ENCODE results near the gene KIF21B.
"Not testable (repeated sequence)": the region's sequence is repeated elsewhere in the genome, so short reads cannot be mapped to it uniquely, and the experiment has no call there.

The KIF21B gene

DNA sequence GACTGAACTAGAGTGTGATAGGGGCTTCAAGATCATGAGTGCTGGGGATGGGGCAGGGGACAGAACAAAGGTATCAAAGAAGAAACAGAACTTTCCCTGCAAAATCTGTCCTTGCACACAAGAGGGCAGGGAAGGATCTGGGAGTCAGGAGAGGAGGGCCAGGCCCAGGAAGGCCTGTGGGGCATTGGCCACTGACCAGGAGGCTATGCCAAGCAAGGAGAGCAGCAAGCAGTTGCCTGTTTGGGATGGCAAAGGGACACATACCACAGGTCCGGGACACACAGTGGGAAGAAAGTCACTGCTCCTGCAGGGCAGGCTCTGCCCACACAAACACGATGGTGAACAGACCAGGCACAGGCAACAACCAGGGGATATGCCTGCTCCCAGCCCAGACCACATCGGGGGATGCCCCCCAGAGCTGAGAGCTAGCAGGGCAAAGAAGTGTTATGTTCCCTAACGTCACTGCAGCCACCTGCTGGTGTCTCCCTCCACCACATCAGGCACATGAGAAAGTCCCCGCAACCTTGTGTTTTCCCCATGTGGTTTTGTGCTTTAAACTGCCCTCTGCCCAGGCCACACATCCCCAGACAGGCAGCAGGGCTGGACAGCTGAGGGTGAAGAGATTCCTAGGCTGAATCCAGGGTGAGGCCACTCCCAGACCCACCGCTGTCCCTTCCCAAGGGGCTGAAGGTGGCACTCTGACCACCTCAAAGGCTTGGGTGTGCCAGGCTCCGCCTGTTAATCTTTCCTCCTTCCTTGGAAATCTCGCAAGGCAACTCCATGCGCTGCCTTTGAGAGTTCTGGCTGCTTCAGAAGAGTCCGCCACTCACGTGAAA, 53.6 kb downstream of the KIF21B start:
- no peak for DNase-seq

DNA sequence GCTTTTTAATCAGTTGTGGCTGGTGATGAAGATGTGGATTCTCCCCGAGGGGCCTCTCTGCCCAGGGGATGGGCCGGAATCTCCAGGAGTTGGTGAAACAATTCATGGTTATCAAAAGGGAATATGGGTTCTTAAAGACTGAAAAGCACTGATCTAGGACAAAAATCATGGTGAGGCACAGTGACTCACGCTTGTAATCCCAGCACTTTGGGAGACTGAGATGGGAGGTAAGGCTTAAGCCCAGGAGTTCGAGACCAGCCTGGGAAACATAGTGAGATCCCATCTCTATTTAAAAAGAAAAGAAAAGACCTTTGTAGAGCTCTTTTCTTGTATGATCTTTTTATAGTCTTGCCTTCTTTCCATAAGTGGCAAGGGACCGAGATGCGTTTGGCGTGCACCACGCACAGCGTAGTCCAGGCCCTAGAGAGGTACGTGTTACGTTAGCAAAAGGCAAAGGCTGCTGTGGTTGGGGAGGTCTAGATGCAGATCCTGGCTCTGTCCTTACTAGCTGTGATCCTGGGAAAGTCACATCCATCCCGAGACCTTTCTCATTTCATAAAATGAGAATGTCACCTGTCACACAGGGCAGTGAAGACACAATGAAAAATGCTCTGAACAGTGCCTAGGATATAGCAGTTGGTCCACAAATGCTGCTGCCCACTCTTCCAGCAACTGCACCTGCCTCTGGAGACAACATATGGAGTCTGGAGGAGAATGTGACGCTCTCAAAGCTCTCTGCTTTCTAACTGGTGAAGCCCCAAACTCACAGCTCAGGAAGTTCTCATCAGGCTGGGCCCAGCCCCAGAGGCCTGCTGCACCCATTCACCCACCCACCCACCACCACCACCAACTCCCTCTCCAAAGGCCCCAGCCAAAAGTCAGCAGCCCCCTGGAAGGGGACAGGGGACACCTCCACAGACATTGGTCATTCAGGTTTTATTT, 54.8 kb downstream of the KIF21B start:
- no peak for DNase-seq

DNA sequence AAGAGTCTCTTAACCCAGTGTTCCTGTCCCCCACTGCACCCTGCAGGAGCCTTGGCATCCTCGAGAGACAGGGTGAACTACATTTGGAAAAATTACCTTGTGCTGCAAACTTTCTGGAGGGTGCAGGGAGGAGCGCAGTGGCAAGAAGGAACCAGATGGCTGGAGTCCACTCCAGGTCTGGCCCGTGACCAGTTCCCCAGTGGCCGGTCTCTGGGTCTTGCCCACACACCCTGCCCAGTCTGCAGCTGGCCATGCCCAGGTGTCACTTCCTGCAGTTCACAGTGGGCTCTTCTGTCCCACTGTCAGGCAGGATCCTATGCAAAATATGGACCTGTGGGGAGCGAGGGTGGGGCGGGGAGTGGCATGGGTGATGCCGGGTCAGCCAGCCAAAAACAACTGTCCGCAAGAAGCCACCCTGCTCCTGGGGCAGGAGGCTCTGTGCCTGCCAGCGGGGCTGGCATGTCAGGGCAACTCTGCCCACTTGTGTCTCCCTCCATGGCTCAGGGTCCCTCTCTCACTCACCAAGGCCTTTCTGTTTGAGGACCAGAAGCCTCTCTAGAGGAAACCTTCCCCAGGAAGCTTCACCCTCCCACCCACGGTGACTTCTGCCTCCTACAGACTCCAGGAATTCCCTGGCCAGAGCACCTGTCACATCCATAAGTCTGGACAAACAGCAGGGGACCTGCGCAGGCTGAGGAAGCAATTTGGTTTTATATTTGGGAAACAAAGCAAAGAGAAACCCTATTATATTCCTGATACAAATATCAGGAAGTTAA, 55.6 kb downstream of the KIF21B start:
- no peak for DNase-seq

DNA sequence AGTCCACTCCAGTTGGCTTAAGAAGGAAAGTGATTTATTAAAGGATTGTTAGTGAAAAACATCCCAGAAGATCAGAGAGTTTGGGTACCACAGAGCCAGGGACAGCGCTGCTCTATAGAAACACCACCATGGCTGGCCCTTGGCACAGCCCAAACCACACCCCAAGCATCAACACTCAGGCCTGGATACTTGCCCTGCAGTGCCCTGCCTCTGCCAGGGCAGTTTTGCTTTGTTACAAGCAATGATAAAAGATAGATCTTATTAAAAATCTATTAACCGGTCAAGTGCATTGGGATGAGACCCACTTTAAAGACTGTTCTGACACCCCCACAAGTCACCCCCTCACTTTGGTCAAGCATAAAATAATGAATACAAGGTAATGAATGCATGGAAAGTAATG, 56.6 kb downstream of the KIF21B start:
- no peak for DNase-seq

DNA sequence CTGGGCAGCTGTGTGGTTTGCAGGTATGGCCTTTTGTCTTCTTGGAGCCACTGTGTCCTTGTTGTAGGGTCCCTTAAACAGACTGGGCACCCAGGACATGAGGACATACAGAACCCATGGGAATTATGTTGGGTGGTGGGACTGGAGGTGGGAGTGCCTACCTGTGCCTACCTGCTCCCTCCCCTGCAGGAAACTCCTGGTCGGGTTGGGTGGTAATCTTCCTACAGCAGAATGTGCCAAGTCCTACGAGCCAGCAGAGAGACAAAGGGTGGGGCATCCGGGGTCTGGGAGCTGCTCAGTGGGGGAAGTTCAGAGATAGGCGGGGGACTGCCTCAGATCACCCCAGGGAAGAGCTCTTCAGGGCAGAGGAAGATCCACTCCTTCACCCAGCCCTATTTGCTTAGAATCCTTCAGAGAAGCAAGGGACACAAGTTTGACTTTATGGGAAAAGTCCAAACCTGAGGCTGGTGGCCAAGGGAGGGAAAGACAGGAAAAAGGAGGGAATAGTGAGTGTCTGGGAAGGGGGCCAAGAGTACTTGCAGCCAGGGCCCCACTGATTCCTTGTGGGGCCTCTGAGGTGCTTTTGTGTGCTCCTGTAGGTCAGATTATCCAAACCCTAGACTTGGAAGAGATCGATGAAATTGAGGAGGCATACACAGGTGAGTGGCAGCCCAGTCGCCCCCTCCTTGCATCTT, 58.3 kb downstream of the KIF21B start:
- DNase-seq: no peak

DNA sequence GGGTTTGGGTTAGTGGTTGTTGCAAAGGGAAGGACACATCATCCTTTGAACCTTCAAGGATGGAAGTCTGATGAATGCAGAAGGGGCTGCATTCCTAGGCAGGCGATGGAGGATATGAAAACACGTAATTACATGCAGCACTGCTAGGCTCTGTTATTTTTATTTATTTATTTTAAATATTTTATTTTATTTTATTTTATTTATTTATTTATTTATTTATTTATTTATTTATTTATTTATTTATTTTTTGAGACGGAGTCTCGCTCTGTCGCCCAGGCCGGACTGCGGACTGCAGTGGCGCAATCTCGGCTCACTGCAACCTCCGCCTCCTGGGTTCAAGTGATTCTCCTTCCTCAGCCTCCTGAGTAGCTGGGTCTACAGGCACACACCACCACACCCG, 59.6 kb downstream of the KIF21B start:
- DNase-seq: not testable (repeated sequence)

DNA sequence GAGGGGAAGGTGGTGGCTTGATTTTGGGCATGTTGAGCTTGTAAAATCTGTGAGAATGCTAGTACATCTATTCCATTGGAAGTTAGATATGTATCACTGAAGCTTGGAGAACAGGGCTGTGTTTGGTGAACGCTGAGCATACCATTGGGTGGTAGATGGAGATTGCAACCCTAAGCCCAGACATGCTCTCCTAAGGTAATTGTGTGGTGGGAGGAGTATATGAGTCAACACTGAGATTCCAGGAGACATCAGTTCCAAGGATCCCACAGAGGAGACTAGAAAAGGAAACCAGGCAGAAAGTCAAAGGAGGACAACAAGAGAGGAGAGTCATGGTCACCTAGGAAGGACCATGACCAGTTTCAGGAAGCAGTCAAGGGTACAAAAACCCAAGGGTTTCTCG, 60.4 kb downstream of the KIF21B start:
- no peak for DNase-seq

DNA sequence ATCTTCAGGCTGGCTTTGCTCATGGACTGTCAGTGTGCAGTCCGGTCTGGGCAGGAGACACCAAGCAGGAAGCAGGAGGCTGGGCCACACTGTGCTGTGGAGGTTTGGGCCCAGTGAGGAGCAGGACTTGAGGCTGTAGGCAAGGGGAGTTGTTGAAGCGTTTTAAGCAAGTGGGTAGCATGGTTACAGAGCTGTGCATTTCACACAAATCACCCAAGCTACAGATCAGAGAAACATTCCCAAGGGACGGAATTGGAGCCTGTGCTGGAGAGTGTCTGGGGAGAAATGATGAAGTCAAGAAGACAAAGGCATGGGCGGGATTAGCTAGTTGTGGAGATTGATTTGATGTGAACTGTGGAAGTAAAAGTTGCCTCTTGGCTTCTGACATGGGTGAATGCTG, 60.9 kb downstream of the KIF21B start:
- DNase-seq: no peak

DNA sequence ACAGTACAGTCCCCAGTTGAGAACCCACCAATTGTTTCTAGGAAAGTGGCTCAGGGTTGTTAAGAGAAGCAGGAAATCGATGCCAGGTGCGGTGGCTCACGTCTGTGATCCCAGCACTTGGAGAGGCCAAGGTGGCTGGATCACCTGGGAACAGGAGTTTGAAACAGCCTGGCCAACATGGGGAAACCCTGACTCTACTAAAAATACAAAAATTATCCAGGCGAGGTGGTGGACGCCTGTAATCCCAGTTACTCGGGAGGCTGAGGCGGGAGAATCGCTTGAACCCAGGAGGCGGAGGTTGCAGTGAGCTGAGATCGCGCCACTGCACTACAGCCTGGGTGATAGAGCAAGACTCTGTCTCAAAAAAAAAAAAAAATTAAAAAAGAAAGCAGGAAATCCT, 61.4 kb downstream of the KIF21B start:
- not testable (repeated sequence) for DNase-seq

DNA sequence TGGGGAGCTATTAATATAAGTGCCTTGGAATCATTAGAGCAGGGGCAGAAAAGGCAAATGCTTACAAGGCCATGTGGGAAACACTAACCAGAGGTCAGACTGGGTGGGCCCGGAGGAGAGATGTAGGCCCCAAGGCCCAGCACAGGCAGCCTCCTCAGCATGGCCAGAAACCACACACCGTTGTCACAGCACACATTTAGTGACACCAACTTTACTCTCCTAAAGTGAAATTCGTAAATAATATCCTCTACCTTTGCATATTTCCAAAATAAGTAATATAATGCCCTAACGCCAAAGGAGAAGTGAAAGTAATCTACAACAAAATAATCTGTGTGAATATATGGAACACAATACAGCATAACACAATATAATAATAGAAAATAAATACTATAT, 62.6 kb downstream of the KIF21B start:
- DNase-seq: no peak

DNA sequence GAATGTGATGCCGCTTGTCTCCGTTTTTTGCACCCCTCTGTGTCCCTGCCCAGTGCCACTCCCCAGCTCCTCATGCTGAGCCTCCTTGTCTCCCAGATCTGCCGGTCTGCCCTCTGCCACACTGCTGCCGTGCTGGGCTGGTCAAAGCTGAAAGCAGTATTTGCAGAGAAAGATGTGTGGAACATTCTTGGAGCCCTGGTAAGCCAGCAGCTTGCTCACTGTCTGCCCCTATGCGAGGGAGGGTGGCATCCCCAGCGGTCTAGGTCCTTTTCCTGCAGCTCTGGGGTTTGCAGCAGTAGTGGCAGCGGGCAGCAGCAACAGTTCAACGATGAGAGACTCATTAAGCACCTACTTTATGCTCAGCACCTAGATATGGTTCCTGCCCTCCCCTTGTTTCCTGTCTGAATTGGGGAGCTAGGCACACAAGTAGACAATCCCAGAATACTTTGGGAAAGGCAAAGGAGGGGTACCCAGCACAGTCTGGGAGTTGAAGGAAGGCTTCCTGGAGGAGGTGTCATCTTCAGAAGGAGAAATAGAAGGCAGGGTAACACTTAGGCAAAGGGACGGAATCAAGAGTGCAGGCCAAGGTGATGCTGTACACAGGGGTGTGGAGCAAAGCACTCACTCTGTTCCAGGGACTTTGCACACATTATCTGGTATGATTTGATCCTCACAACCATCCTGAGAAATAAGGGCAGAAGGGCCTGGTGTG, 63.1 kb downstream of the KIF21B start:
- no peak for DNase-seq

DNA sequence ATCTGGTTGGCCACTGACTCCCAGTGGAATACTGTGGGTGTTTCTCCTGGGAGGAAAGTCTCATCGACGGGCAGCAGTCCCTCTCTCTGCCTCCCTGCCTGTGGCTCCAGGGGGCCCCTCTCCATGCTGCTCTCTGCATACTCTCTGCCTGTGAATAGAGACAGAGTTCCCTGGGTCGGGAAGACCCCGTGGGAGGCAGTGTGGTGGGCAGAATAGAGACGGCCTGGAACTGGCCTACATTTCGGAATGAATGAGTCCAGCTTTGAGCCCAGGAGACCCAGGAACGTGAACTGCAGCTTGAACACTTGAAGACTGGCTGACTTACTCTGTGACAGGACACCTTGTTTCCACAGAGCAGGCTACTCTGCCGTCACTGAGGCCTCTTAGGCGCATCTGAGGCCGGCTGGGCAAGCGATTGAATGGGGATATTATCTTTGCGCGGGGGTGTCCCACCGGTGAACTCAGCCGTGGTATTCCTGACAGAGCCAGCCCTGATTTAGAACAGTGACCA, 64.0 kb downstream of the KIF21B start:
- no peak for DNase-seq

DNA sequence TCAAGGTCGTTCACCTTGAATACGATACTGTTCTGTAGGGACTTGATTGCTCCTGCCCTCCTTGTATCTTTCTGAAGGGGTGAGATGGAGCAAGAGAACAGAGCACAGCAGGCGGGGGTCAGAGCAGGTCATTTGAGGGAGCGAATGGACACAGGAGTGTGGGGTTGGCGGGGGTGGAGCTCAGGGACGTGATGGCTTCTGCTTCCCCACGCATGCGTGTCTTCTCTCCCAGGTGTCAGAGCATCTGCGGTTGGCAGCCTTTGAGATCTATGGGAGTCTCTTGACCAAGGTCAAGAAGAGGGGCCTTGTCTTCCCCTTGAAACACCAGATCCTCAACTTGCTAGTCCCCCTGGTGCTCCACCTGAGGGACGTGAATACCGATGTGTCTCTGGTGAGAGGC, 64.9 kb downstream of the KIF21B start:
- DNase-seq: no peak

DNA sequence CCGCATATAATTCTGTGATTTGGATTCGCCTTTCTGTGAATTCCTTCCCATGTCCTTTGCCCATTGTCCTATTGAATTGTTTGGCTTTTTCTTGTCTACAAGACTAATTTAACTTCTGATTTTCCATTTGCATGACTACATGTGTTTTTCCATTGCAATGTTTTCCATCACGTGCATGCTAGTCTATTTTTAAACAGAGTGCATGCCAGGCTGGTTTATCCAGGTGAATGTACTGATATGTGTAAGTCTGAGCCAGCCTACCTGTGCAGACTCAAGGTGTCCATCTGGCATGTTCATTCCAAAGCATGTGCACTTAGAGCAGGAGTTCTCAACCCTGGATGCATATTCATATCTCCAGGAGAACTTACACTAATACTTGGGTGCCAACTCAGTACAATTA, 69.1 kb downstream of the KIF21B start:
- DNase-seq: no peak

DNA sequence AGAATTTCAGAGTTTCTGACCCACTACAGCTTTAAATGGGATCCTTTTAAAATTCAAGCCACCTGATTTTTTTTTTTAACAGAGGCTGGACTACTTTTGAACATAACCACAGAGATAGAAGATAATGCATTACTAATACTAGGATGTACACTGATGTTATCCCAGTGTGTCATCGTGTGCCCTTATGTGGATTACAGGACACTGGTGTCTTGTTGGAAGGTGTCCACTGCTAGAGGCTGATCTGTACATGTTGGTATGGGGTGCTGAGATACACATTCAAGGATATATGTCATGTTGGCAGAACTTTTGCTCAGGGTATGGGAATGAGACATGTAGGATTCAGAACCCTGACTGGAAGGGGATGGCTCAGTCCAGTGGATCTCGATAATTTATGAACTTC, 72.5 kb downstream of the KIF21B start:
- DNase-seq: no peak

DNA sequence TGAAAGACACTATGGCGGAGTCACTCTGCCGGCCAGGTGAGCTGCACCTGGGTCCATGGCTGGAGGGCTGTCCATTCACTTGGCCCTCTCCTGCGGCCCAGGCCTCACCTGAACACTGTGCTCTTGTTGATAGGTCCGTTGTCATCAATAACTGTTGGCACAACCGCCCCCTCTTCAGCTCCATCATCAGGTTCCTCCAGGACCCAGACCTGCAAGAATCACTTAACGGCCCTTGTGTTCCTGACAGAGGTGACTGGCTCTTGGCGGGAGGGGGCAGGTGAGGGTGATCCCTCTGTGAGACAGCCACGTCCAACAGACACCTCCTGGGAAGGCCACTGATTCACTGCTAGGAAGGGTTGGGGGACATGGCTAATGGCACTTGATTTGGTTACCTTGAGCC, 73.9 kb downstream of the KIF21B start:
- no peak for DNase-seq

DNA sequence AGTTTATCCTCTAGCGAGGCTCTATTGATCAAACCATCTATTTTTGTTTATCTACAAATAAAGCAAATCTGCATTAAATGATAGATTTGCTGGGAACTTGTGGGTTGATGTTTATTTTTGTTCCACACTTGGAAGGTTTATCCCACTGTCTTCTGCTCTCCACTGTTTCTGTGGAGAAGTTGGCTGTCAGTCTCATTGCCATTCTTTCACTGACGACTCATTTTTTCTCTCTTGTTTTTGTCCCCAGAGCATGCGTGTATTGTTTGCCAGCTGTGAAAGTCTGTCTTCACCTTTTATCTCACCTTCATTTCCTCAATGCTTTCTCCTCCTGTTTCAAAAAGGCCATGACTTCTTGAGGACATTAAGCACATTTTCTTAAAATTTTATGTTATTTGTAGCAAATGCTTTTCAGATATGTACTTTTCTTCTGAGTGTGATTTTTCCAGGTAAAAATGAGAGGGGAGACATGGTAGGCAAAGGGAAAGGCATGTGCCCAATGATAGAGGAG, 76.4 kb downstream of the KIF21B start:
- no peak for DNase-seq

DNA sequence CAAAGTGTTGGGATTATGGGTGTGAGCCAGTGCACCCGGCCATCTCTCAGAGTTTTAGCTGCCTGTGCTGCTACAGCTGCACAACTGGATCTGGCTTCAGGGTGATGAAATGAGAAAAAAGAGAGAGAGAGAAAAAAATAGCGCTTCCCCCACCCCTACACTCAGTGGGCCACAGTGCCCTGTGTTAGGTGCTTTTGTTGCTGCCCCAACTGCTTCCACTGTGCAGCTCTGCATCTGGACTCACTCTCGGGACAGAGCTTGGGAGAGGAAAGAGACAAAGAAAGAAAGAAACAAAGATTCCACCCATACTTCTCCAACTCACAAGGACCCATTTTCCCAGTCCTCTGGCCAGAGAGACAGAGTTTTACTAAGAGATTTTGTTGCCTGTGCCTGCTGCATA, 78.4 kb downstream of the KIF21B start:
- no peak for DNase-seq

DNA sequence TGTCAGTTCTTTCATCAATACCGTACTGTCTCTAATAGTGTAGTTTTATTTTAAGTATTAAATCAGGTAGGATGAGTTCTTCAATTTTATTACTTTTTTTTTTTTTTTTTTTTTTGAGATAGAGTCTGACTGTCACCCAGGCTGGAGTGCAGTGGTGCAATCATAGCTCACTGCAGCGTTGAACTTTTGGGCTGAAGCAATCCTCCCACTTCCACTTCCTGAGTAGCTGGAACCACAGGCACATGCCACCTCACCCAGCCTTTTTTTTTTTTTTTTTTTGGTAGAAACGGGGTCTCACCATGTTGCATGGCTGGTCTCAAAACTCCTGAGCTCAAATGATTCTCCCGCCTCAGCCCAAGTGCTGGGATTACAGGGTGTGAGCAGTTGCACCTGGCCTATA, 84.6 kb downstream of the KIF21B start:
- DNase-seq: no peak

DNA sequence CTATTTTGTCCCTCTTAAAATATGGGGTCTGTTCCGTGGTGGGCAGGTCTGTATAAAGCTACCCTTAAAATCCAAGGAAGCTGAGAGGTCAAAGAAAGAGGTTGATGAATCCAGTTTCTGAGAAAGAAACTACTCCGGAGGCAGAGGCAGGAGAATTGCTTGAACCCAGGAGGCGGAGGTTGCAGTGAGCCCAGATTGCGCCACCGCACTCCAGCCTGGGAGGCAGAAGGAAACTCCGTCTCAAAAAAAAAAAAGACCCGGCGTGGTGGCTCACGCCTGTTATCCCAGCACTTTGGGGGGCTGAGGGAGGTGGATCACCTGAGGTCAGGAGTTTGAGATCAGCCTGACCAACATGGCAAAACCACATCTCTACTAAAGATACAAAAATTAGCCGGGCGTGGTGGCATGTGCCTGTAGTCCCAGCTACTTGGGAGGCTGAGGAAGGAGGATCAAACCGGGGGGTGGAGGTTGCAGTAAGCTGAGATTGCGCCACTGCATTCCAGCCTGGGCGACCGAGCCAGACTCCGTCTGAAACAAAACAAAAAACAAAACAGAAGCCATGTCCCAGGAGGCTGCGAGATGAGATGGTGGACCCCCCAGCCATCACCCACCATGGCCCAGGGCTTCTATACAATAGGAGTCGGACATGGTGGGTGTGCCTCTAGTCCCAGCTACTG, 88.1 kb downstream of the KIF21B start:
- not testable (repeated sequence) for DNase-seq

DNA sequence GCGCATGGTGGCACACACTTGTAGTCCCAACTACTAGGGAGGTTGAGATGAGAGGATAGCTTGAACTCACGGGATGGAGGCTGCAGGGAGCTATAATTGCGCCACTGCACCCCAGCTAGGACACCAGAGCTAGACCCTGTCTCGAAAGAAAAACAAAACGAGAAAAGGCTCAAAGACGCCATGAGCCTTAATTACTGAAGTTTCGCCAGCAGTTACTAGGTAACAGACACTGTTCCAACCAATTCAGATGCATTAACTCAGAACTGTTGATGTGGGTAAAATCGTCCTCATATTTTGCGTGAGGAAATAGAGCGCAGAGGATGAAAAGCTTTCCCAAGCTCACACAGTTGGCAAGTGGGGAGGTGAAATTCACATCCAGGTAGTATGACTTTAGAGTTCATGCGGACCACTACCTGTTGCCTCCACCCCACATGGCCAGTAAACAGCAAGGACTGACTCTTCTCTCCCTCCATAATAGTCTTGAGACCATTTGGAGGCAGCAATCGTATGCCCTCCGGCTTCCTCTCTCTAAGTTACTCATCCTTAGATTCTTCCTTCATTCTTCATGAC, 88.8 kb downstream of the KIF21B start:
- DNase-seq: no peak
